SU-DHL-6 (cell line): Measurements from ENCODE around the gene DPP6.

Source experiments
- CTCF ChIP-seq: fragments of 200-600 bp; sonication (generic); IDR thresholded peaks from one replicate; pipeline ENCODE4 v1.5.1; 2017; ENCODE audit warnings: antibody characterized with exemption, mild to moderate bottlenecking, low read length, moderate library complexity; ENCODE audit not compliant: insufficient read depth, poor library complexity, severe bottlenecking
- EZH2phosphoT487 ChIP-seq: fragments of 200-600 bp; sonication (generic), shearing (Covaris generic); conservative IDR thresholded peaks from 2 replicates; pipeline ENCODE4 v1.6.1; 2018; ENCODE audit warnings: mild to moderate bottlenecking, antibody characterized with exemption, low read length, moderate library complexity, mixed read lengths

- no peak for TF ChIP-seq CTCF
- TF ChIP-seq EZH2phosphoT487: no peak
Measured at GRCh38 chr7:154882931-154883474, 830.8 kb downstream of the DPP6 start.
